Aorta (tissue), 5 donors: Measurements from ENCODE around the gene TNFAIP2. TPM values are rescaled to one million over a fixed set of nuclear protein-coding genes. Genes with fewer than 3 reads are reported as not detected.
"Not testable (repeated sequence)": the region's sequence is repeated elsewhere in the genome, so short reads cannot be mapped to it uniquely, and the experiment has no call there.

Experiments used
- ATAC-seq: fragments of 200-7000 bp; cut with Tn5 transposase; one replicate; pipeline ENCODE4 v1.9.1; 2022; ENCODE audit warnings: moderate library complexity; ENCODE audit not compliant: low FRiP score
- DNase-seq, 2 donors: peaks; one replicate each; pipeline ENCODE4 v3.0.0-alpha.2; 2020
- H3K27ac ChIP-seq, 2 donors: one replicate each; pipeline ENCODE4 v1.5.1; 2013; ENCODE audit warnings: low read length in 2 of 2, mild to moderate bottlenecking in 2 of 2, moderate library complexity in 2 of 2, control low read depth in 1 of 2, inconsistent platforms in 1 of 2, low read depth in 1 of 2
- H3K27me3 ChIP-seq, 2 donors: one replicate each; pipeline ENCODE4 v1.6.1; 2013; ENCODE audit warnings: control low read depth in 1 of 2, low read length in 1 of 2, mild to moderate bottlenecking in 1 of 2, moderate library complexity in 1 of 2; ENCODE audit not compliant: insufficient read depth in 2 of 2, control insufficient read depth in 1 of 2
- H3K36me3 ChIP-seq, 2 donors: one replicate each; pipeline ENCODE4 v1.6.1; 2013; ENCODE audit warnings: control low read depth in 1 of 2, low read length in 1 of 2, mild to moderate bottlenecking in 1 of 2; ENCODE audit not compliant: insufficient read depth in 2 of 2, control insufficient read depth in 1 of 2
- H3K4me1 ChIP-seq, 2 donors: one replicate each; pipeline ENCODE4 v1.6.1; 2013; ENCODE audit warnings: low read length in 2 of 2, control low read depth in 1 of 2, mild to moderate bottlenecking in 1 of 2, moderate library complexity in 1 of 2; ENCODE audit not compliant: insufficient read depth in 2 of 2, control insufficient read depth in 1 of 2
- H3K4me3 ChIP-seq, 2 donors: one replicate each; pipeline ENCODE4 v1.5.1; 2013; ENCODE audit warnings: low read length in 2 of 2, control low read depth in 1 of 2, mild to moderate bottlenecking in 1 of 2
- H3K9me3 ChIP-seq: one replicate; pipeline ENCODE4 v1.6.1; 2013; ENCODE audit warnings: mild to moderate bottlenecking, low read length; ENCODE audit not compliant: control insufficient read depth
- WGBS, 2 donors: extraction: QIAGEN DNeasy Blood & Tissue Kit; methylation state at CpG; one replicate each; pipeline ENCODE4 v1.1.7; 2013; 5-methylcytosine and 5-hydroxymethylcytosine counted together
- intact Hi-C, 2 donors: fragments of 100-400 bp; cut with DNase I; formaldehyde crosslinking; loops; one replicate each; pipeline versions ENCODE4 v1.14.2 to v1.15.0; 2022
- polyA plus RNA-seq, 2 donors: library from polyadenylated mRNA; stranded (reverse); fragments of 200-250 nt; gene quantifications; one replicate each; pipeline ENCODE4 v1.2.3, GENCODE V29; 2013
- total RNA-seq, 2 donors: library from RNA; stranded (reverse); fragmentation: NEBNext Ultra II Directional; extraction: Animal tissue kit (Norgen Biotek cat#: 25700); gene quantifications; one replicate each; pipeline ENCODE4 v1.2.1, GENCODE V29; 2021
- donor health status: healthy with polysubstance abuse.
- donor health status: Bipolar disorder and iron deficiency.
- donor health status: DM: no; HTN: no; CAD: no.
- donor health status: DM: no; HTN: no; CAD: no.
- donor health status: DM: yes; HTN: yes; CAD: no.

TNFAIP2 gene
- total and polyA plus RNA-seq, 4 donors: 26.8 to 219 (median 89.0) TPM

DNA sequence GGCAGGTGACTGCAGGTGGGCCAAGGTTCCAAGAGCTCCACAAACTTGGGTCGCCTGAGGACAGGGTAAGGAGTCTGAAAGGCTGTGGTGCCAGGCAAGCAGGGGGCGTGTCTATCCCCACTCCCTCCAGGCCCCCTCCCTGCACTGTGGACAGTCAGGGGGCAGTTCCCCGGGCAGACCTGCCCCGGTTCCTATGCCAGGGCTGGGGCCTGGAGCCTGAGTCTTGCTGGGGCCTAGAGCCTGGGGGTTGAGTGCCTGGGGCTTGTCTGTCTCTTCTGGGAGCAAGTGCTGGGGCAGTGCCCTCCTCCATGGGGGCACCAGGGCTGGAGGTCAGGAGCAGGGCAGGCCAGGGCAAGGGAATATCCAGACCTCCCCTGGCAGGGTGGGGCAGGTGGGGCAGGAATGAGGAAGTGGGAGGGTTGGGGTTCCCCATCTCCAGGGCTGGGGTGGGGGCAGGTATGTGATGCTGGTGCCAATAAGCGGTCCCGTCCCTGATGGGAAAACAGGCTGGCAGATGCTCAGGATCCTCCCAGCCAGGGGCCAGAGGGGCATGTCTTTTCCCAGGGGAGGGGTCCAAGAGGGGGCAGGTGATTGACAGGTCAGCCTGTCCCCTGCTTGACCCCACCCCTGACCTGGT is 11.9 kb upstream of the TNFAIP2 start:
- Histone ChIP-seq H3K27ac (no peak overlapping the region), H3K9me3 (no peaks in the 10 kb centered on the region), H3K4me1 (no peaks in the 10 kb centered on the region), H3K27me3 (no peaks in the 10 kb centered on the region), H3K36me3 (no peaks in the 10 kb centered on the region), H3K4me3 (no peak overlapping the region)
- DNase-seq (no peak), ATAC-seq (no peak)
- intact Hi-C loops: no loop called here
- 57 to 59% methylated on average over 6 of the region's 6 CpGs for WGBS, 2 donors

DNA sequence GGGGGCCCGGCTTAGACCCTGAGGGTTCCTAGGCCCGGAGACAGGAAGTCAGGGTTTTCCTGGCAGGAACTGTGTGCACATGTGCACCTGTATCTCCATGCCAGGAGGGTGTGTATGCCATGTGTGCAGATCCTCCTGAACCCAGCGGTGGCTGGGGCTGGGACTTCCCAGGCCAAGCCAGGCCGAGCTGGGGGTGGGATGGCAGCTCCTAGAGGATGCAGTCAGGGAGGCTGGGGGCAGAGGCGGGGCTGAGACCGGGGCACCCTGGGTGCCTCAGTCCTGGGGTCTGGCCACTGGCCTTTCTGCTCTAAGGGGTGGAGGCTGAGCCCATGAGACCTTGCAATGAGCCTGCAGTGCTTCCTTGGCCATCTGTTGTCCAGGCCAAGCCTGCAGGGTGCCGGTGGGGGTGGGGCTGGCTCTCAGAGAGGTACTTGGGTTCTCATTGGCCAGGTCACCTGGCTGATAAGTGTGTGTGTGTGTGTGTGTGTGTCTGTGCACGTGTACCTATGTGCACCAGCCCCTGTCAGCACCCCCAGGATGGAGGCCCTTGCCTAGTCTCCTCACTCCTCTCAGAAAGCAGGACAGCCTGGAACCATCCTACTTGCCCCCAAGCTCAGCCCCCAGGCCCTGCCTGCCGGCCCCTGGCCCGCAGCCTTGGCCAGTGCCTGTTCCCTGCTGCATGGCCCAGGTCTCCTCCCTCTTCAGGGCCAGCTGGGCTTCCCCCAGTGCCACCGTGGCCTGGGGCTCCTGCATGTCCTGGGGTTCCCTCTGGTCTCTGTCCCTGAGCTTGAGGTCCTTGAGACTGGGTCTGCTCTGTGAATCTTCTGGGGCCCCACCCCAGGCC is 10.6 kb upstream of the TNFAIP2 start:
- H3K9me3 ChIP-seq: no peaks in the 10 kb centered on the region
- DNase-seq (no peak), ATAC-seq (no peak)
- H3K36me3 ChIP-seq: no peaks in the 10 kb centered on the region
- intact Hi-C loops: no loop called here
- H3K4me3 ChIP-seq: no peak overlapping the region
- H3K4me1 ChIP-seq: no peaks in the 10 kb centered on the region
- H3K27me3 ChIP-seq: no peaks in the 10 kb centered on the region
- 89 to 92% methylated on average over 10 to 11 of the region's 11 CpGs for WGBS, 2 donors
- H3K27ac ChIP-seq: no peak overlapping the region

DNA sequence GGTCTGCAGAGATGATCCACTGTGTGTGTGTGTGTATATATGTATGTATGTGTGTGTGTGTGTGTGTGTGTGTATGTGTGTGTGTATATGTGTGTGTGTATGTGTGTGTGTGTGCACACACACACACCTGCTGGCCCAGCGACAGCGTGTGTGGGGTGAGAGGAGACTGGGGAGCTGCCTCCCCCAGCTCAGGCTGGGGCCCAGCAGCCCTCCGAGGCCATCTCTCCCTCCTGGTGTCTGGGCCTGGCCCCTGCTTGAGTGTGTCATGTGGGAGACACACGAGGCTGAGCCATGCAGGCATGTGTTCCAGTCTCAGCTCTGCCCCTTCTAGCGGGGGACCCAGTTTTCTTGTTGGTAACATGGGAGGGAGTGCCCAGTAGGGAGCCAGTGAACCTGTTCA is 10.0 kb upstream of the TNFAIP2 start:
- H3K27me3 ChIP-seq: no peaks in the 10 kb centered on the region
- no peak overlapping the region for H3K4me3 ChIP-seq
- H3K4me1 ChIP-seq: no peaks in the 10 kb centered on the region
- DNase-seq (no peak), ATAC-seq (no peak)
- WGBS, 2 donors: 86 to 92% methylated on average over 5 of the region's 5 CpGs
- H3K9me3 ChIP-seq: no peaks in the 10 kb centered on the region
- no peak overlapping the region for H3K27ac ChIP-seq
- no peaks in the 10 kb centered on the region for H3K36me3 ChIP-seq
- intact Hi-C loops: no loop called here

DNA sequence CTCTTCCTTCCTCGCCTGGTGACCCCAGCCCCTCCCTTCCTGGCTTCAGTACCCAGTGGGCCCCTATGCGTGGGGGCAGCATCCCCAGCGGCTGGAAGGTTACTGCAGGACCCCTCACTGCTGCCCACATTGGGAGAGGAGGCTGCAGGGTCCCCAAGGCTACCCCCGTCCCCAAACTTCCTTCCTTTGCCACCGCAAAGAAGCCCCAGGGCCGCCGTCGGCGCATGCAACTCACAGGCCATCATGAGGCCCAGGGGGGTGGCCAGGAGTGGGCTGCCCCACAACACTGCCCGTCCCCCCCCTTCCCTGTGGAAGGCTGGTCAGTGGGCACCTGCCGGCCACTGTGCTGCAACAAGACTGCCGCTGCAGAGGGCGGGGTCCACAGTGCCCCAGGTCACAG is 9.5 kb upstream of the TNFAIP2 start:
- no peak for DNase-seq
- no peaks in the 10 kb centered on the region for H3K4me1 ChIP-seq

DNA sequence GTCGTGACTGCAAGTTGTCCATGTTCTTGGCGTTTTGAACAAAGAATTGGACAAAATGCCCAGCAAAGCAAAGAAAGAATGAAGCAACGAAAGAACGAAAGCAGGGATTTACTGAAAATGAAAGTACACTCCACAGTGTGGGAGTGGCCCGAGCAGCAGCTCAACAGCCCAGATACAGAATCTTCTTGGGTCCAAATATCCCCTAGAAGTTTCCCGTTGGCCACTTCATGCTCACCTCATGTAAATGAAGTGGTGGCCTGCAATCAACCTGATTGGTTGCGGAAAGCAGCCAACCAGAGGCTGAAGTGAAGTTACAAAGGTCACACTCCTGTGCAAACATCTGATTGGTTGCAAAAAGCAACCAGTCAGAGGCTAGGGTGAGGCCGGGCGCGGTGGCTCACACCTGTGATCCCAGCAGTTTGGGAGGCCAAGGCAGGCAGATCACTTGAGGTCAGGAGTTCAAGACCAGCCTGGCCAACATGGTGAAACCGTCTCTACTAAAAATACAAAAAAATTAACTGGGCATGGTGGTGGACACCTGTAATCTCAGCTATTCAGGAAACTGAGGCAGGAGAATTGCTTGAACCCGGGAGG is 8.1 kb upstream of the TNFAIP2 start:
- H3K27ac ChIP-seq, H3K4me1 ChIP-seq, H3K27me3 ChIP-seq, H3K9me3 ChIP-seq, H3K36me3 ChIP-seq, intact Hi-C loops, ATAC-seq, DNase-seq, H3K4me3 ChIP-seq: not testable (repeated sequence)
- WGBS, 2 donors: 54% methylated on average over 12 of the region's 12 CpGs

More for the DNA sequence above, 9.5 kb upstream of the TNFAIP2 start:
- Histone ChIP-seq H3K4me3 (no peak overlapping the region), H3K9me3 (no peaks in the 10 kb centered on the region), H3K27ac (no peak overlapping the region), H3K27me3 (no peaks in the 10 kb centered on the region), H3K36me3 (no peaks in the 10 kb centered on the region)
- intact Hi-C loops: no loop called here
- 95 to 96% methylated on average over 13 of the region's 13 CpGs for WGBS, 2 donors
- no peak for ATAC-seq

DNA sequence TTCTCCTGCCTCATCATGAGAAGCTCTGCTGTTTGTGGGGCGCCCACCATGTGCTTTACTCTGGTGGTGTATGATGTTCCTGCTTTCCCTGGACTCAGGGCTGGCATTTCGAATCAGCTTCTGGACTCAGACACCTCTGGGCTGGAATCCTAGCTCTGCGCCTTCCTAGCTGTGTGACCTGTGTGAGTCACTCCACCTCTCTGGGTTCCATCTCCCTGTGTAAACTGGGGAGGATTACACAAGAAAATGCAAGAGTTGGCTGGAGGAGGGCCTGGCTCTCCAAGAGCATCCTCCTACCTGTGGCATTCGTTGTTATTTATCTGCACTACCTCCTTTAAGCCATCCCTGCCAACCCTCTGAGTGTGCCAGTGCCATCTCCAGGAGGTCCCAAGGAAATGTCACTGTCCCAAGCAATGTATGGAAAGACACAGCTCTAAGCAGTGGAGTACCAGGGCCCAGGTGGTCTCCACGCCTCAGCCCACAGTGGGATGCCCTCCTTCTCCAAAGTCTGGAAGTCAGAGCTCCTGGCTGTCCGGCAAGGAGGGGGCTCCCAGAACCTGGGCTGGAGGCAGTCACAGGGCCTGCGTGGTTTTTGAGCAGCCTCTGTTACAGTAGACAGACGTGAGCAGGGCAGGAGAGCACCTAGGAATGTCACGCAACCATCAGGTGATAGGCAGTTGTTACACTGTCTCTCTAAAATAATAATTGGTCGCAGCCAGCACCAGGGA is 7.3 kb upstream of the TNFAIP2 start:
- DNase-seq: no peak
- intact Hi-C loops: no loop called here
- H3K27me3 ChIP-seq: no peaks in the 10 kb centered on the region
- no peaks in the 10 kb centered on the region for H3K9me3 ChIP-seq
- WGBS, 2 donors: 95 to 97% methylated on average over 10 of the region's 10 CpGs
- no peak for ATAC-seq
- no peak overlapping the region for H3K4me3 ChIP-seq
- H3K36me3 ChIP-seq: no peaks in the 10 kb centered on the region
- H3K27ac ChIP-seq: no peak overlapping the region
- no peaks in the 10 kb centered on the region for H3K4me1 ChIP-seq

DNA sequence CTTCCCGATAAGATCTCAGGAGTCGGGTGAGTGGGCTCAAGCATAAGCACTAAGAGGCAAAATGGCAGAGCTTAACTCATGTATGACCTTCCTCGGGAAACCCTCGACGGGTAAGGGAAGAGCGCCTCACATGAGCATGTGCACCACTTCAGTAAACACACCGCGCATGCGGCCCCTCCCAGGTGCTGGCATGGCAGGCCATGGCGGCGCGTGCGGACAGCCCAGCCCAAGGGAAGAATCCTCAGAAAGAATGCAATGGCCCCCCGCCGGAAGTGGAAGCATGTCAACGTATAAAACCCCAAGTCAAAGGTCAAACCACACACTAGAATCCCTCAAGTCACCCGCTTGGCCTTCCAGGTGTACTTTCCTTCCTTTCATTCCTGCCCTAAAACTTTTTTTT is 6.6 kb upstream of the TNFAIP2 start:
- no peaks in the 10 kb centered on the region for H3K4me1 ChIP-seq
- intact Hi-C loops: no loop called here

DNA sequence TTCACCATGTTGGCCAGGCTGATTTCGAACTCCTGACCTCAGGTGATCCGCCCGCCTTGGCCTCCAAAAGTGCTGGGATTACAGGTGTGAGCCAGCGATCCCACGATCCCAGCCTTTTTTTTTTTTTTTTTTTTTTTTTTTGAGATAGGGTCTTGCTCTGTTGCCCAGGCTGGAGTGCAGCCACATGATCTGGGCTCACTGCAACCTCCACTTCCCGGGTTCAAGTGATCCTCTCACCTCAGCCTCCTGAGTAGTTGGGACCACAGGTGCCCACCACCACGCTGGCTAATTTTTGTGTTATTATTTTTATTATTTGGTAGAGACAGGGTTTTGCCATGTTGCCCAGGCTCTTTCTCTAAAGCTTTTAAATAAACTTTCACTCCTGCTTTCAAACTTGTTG is 5.8 kb upstream of the TNFAIP2 start:
- intact Hi-C loops, H3K9me3 ChIP-seq, H3K27me3 ChIP-seq: not testable (repeated sequence)

More for the DNA sequence above, 6.6 kb upstream of the TNFAIP2 start:
- ATAC-seq (no peak), DNase-seq (no peak)
- Histone ChIP-seq H3K27me3 (no peaks in the 10 kb centered on the region), H3K36me3 (no peaks in the 10 kb centered on the region), H3K4me3 (no peak overlapping the region), H3K27ac (no peak overlapping the region), H3K9me3 (no peaks in the 10 kb centered on the region)
- WGBS, 2 donors: 94 to 95% methylated on average over 17 of the region's 17 CpGs

More for the DNA sequence above, 5.8 kb upstream of the TNFAIP2 start:
- H3K36me3 ChIP-seq, H3K27ac ChIP-seq, H3K4me1 ChIP-seq, H3K4me3 ChIP-seq, ATAC-seq, DNase-seq: not testable (repeated sequence)
- WGBS, 2 donors: 96 to 97% methylated on average over 6 to 7 of the region's 7 CpGs
